GM21390 (cell line): ENCODE measurements around the gene HINT2.

ENCODE experiments used
- ATAC-seq: cut with Tn5 transposase; IDR thresholded peaks from one replicate; pipeline ENCODE4 v1.9.1; 2021; ENCODE audit not compliant: unreplicated experiment

Gene HINT2

DNA sequence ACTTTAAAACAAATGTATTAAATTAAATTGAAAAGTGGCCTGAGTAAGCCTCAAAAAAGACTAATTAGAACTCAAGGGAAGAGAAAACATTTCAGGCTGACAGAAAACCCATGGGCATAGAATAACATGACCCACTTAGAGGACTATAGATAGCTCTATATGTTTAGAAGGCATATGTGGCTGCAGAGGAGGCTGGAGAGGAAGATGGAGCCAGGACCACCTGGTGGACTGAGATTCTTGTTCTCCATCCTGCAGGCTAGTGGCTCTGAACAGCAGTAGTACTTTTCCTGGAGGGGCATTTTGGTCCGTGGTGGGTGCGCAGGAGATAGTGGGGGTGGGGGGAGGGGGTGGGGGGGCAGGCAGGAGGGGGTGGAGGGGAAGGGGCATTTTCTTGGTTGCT is 33.8 kb downstream of the HINT2 start:
- ATAC-seq: no peak

DNA sequence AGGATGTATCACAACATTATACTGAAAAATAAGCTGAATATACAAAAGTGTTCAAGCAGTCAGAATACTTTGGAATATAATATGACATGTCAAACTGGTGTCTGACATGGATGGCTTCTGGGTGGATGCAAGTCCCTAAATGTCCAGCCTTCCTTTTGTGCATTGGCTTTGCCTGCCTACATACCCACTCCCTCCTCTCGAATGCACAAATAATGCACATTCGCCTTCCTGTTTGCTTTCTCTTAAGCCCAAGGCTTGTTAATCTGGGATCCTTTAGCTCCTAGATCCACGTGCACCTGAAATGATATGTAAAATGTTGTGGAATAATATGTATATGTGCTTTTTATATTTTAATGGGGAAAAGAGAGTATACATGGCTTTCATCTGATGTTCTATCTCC is 36.3 kb downstream of the HINT2 start:
- ATAC-seq: no peak

- no peak for ATAC-seq
These were observed 38.8 kb downstream of the HINT2 start for GRCh38 chr9:35776018-35776417.

DNA sequence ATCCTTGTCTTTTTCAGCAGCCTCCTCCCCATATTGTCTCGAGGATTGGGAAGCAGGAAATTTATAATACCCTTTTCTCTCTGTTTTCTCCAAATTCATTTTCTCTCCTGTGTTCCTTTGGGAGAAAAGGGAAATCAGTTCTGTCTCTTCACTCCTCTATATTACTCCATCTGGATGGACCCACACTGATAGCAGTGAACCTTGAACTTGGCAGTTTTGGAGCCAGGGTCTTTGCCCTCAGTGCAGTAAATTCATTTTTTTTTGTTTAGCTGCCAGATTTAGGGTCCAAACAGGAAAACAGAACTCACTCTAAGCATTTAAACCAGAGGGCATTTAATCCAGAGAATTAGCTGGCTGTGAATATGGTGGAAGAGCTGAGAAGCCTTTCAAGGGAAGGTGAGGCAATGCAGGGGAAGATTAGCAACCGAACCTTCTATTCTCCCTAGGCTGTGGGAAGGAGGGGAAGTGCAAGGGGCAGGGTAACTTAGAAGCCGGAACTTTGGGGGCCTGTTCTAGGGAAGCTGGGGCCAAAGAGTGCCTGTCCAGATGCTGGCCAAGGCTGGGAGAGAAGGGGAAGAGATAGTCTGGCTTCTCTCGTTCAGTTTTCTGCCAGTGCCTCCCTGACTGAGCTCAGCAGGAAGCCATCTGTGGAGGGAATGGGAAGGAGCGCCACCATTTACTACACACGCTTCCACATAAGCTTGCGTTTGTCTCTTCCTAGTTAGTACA is 39.8 kb downstream of the HINT2 start:
- ATAC-seq: no peak

DNA sequence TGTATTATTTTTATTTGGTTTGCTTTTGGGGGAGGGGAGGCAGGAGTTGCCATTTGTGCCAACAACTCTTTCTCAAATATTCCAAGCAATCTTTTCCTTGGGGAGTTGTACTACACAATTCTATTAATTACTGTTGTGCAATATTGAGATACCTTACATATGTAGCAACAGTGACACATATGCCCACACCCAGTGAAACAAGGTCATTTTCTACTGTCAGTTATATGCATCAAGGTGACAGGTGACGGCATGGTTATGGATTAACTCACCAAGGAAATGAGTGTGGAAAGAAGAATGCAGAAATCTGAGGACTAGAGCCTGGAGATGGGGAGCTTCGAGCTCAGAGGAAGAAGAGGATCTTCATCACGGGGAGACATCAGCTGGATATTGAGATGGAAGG is 42.9 kb downstream of the HINT2 start:
- no peak for ATAC-seq

DNA sequence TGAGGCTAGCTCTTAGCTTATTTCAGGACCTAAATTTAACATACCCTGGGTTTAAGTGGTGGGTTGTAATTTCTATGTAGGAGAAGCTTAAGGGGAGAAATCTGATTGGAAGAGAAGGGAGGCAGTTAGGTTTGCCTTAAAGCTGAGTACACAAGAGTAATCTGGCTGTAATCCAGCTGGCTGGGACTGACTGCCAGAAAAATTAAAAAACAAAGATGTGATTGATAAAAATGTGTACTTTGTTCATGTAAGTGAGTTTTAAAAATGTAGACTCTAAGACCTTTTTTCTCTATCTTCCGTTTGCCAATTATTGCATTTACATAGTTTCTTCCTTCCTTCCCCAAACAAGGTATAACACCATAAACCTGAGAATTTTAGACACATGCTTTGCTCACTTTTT is 43.3 kb downstream of the HINT2 start:
- ATAC-seq: no peak

- ATAC-seq: no peak
These were observed 43.8 kb downstream of the HINT2 start for GRCh38 chr9:35771075-35771433.

DNA sequence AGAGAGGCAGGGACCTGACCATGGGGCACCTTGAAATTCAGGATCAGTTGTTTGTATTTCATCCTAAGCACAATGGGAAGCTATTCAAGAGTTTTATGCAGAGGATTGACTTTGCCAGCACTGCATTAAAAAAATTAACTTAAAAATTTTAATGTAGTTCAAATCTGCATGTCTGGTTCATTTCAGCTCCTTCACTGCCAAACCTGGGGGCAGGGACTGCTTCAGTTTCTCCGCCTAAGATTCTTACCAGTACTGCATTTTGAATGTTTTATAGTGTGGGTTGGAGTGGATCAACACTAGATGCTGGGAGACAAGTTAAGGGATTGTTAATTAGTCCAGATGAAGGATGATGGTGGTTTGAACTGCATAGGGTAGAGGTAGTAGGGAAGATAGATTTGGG is 45.1 kb downstream of the HINT2 start:
- no peak for ATAC-seq

GRCh38 chr9:35767458-35767857 is 47.4 kb downstream of the HINT2 start:
- no peak for ATAC-seq

DNA sequence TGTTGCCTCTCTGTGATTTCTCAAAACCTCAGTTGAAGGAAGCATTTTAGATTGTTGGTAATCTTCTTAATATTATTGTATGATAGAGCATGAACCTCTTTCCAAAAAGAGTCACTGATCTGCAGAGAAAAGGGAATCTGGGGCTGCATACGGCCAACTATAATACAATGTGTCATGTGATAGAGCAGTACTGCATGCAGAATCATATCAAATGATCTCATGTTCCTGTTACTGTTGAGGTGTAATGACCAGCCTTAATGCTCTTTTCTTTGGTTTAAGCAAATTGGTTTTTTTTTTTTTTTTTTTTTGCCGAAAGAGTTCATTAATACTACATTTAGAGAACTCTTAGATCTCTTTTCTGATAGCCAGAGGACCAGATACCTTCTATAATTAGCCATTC is 47.8 kb downstream of the HINT2 start:
- ATAC-seq: no peak

GRCh38 chr9:35763803-35764202 is 51.0 kb downstream of the HINT2 start:
- ATAC-seq: no peak

DNA sequence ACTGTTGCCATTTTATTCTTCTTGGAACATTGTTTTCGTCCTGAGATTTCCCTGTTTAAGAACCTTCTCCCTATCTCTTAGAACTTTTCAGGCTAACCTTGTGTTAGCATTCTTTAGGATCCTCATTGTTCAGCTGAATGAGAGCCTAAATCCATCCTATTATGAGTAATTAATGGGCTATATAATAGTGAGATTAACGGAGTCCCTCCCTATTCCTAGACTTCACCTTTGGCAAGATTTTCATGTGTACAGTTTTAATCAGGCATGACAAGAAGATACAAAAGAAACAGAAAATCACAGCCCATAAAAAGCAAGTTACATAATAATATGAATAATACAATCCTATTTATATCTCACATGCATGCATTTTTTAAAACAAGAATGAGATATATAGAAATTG is 51.7 kb downstream of the HINT2 start:
- ATAC-seq: no peak
